Fibroblast of lung (primary cell): ENCODE measurements around the gene NTNG1.

Source experiments
- CTCF ChIP-seq, 2 donors: IDR thresholded peaks in 1 of 2; conservative IDR thresholded peaks in 1 of 2; 1 replicate in 1 of 2; 2 replicates in 1 of 2; pipeline ENCODE4 v1.5.1; 2011 to 2012; ENCODE audit warnings: low read length in 2 of 2, control low read depth in 1 of 2, inconsistent platforms in 1 of 2, low read depth in 1 of 2, mild to moderate bottlenecking in 1 of 2
- EZH2 ChIP-seq: IDR thresholded peaks from 2 replicates; pipeline ENCODE4 v1.5.1; 2012; ENCODE audit warnings: low read length, control low read depth, mild to moderate bottlenecking; ENCODE audit errors: missing control alignments

GRCh38 chr1:107422901-107423300 is 282.1 kb downstream of the NTNG1 start:
- no peak for TF ChIP-seq CTCF (conservative IDR thresholded peaks at IDR 0.05 in 1 of 2, IDR thresholded peaks at IDR 0.05 in 1 of 2; ENCODE audit: low read depth in 1 of 2, low read length in 2 of 2)
- no peak for TF ChIP-seq EZH2
